HG03175 (cell line): ENCODE data around the gene RXFP1.

Experiments used
- ATAC-seq: cut with Tn5 transposase; IDR thresholded peaks from one replicate; pipeline ENCODE4 v1.9.1; 2021; ENCODE audit warnings: mild to moderate bottlenecking, moderate library complexity; ENCODE audit not compliant: unreplicated experiment

Gene RXFP1

DNA sequence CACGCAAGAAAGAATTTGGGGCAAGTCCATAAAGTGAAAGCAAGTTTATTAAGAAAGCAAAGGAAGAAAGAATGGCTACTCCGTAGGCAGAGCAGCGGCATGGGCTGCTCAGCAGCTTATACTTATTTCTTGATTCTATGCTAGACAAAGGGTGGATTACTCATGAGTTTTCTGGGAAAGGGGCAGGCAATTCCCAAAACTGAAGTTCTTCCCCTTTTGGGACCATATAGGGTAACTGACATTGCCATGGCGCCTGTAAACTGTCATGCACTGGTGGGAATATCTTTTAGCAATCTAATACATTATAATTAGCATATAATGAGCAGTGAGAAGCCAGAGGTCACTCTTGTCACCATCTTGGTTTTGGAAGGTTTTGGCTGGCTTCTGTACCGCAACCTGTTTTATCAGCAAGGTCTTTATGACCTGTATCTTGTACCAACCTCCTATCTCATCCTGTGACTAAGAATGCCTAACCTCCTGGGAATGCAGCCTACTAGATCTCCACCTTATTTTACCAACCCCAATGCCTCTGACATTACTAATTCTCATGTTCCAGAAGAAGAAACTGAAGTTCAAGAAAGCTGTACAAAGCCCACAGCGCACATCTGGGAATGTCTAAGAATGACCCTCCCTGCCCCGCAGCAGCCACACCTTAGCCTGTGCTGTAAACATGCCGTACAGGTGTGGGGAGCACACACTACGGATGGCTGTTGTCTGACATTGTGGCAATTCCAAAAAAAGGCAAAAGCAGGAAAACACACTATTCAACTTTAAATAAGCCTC is 18.6 kb downstream of the RXFP1 start:
- ATAC-seq = no peak

DNA sequence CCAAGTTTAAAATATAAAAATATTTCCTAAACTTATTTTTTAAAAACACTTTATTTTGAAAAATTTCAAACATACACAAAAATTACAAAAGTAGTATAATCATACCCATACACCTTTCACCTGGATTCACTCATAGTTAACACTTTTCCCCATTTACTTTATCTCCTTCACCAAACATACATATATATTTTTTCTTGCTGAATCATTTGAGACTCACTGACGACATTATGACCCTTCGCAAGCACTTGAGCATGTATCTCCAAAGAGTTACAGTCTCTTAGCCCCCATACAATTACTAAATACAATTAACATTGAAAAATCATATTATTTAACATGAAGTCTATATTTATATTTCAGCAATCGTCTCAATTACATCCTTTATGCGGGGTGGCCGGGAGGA is 19.8 kb downstream of the RXFP1 start:
- no peak for ATAC-seq

DNA sequence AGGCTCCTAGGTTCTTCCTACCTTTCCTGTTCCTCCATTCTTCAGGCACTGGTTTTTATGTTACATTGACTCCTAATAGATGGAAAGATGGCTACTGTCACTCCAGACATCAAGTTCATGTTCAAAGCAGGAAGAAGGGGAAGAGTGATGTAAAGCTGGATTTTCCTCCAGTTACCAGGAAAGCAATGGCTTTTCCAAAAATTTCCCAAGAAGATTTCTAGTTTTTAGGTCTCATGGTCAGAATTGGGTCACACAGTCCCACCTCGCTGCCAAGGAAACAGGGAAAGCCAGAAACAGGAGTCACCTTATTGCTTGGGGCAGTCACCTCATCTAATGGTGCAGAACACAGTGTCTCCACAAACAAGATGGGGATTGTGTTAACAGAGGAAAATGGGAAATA is 21.5 kb downstream of the RXFP1 start:
- ATAC-seq = no peak

DNA sequence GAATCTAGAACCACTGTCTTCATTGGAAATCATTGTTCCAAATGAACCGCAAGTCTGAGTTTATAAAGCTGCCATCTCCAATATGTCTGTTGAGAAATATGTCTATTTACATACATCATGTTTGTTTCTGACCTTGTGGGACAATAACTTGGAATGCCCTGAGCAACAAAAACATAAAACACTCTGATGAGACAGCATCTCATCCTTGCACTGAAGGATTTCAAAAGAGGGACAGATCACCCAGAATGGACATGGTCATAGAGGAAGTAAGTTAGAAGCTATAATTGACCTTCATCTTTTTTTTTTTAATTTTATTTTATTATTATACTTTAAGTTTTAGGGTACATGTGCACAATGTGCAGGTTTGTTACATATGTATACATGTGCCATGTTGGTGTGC is 22.5 kb downstream of the RXFP1 start:
- no peak for ATAC-seq

DNA sequence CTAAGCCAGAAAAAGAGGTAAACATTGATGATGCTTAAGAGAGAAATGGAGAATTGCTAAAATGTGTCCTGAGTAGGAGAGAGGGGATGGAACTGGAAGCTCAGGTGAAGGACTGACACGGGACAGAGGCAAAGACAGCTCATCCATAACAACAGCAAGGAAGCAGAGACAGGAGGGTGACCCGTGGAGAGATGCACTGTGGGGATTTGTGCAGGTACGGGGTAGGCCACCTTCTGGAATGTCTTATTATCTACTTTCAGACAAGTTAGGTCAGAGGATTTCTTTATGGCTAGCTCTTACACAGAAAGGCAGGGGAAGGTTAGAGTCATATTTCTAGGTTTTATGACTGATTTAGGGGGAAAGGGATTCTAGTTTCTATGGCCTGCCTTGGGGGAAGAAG is 31.7 kb downstream of the RXFP1 start:
- no peak for ATAC-seq

DNA sequence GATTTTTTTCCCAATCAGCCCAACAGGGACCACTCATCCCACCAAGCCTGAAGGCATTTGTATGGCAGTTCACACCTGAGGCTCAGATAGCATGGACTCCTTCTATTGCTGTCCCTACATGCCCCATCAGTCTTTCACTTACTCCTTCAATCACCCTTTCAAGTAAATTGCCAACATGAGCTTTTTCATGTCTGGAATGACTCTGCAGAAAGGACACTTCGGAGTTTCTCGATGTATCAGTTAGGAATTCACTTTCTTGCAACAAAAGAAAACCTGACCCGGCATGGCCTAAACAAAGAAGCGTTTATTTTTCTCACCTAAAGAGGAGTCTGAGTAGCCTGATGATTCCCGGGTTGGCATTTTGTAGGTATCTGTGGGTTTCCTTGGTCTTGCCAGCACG is 38.6 kb downstream of the RXFP1 start:
- no peak for ATAC-seq

DNA sequence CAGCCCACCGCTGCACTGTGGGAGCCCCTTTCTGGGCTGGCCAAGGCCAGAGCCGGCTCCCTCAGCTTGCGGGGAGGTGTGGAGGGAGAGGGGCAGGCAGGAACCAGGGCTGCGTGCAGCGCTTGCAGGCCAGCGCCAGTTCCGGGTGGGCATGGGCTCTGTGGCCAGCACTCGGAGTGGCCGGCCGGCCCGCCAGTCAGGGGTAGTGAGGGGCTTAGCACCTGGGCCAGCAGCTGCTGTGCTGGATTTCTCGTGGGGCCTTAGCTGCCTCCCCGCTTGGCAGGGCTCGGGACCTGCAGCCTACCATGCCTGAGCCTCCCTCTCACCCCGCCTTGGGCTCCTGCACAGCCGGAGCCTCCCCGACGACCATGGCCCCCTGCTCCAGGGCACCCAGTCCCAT is 45.2 kb downstream of the RXFP1 start:
- ATAC-seq = no peak

DNA sequence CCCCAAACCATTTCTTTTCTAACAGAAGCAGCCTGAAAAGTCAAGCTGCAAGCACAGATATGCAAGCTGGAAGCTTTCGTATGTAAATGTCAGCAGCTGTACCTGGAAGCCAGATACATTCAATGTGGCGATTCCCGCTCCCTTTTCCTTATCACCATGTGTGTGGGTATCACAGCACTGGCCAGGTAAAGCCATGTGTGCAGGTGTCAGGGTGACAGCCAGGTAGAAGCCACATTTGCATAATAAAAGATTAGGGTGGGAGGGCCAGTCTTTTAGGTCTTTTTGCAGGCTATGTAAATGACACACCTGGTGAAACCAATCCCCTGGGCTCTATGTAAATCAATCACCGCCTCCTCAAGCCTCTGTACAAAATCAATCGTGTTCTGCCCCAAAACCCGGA is 50.1 kb downstream of the RXFP1 start:
- no peak for ATAC-seq

DNA sequence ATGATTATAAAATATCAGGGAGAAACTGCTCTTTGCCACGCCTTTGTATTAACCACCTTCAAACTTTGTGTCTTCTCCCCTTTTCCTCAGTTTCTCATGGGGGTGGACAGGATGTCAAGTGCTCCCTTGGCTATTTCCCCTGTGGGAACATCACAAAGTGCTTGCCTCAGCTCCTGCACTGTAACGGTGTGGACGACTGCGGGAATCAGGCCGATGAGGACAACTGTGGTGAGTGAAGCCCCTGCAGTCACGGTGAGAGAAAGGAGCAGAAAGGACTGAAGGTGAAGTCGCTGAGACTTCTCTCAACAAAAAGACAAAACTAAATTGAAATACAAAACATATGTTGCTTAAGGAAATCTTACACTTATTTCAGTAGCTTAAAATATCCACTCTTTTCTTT is 50.9 kb downstream of the RXFP1 start:
- ATAC-seq = no peak

DNA sequence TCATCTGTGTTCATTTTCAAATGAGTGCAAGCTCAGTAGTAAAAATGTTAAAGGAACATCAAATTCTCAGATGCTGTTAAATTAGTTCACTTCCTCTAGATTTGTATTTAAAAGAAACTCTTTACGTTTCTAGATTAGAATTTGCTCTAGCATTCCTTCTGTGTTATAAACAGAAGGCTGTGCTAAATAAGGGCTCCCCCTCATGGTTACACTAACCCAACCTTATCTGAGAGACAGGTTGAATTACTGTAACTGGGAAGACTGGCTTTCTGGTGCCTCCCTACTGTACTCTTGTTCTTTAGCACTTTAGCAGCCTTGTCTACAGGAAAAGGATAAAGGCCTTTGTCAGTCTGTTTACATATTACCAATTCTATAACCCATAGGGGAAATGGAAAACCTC is 56.8 kb downstream of the RXFP1 start:
- no peak for ATAC-seq

DNA sequence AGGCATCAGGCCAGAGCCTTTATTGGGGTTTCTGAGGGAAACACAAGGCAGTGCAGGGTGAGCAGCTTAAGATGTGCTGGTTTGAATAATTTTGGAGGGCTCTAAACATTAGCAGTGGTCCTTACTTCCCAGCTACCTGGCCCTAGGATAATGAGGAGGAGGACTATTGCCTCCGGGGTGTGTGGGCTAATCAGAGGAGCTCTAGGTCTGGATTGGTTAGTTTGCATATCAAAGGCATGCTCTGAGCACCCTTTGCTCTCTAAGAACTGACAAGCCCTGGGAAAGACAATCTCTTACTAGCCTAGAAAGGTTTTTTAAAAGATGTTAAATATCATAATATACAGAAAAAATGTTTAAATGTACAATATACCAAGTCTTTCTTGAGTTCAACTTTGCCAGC is 58.4 kb downstream of the RXFP1 start:
- ATAC-seq = no peak

DNA sequence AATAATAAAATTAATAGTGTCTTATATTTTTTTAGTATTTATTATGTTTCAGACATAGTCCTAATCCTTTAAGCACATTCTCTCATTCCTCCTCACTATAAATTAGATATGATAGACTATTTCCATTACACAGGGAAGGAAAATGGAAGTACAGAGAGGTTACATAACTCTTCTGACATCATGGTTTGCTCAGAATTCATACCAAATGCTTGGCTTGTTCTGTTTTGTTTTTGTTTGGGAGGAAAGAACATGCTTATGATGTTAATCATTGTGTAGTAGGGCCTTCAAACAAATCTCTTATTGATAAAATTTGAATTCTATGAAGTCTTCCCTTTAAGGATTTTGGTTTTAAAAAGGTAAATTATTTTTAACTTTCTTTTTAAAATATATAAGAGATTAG is 59.5 kb downstream of the RXFP1 start:
- no peak for ATAC-seq

DNA sequence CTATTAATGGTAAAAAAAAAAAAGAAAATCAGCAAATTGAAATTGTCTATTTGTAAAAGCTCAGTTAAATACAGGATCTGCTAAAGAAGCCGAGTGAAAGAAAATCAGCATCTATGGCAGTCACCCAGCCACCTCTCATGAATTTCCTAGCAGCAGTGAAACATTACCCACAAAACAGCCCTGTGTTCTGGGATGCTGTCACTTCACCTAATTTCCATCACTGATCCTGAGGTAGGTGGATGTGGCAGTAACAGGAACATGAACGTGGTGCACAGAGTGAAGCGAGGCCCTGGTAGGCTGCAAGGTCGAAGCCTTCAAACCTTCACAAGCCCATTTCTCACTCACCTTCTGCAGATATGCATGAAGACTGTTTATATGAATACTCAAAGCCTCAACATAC is 65.2 kb downstream of the RXFP1 start:
- no peak for ATAC-seq

DNA sequence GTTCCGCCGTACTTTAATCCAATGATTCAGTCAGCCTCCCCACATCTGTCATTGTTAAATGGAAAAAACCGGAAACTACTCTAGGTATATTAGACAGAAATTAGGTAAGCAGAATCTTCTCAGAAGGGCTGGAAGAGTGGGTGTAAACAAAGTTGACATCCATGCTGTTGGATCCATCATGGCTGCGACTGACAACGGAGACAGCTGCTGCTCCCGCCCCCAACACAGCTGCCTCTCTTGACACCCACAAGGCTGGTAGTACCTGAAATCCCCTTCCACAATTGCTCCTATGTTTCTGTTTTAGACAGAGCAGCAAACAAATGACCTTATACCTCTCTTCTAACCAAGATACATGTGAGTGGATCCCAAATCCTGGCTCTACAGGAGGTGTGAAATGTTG is 66.6 kb downstream of the RXFP1 start:
- no peak for ATAC-seq

DNA sequence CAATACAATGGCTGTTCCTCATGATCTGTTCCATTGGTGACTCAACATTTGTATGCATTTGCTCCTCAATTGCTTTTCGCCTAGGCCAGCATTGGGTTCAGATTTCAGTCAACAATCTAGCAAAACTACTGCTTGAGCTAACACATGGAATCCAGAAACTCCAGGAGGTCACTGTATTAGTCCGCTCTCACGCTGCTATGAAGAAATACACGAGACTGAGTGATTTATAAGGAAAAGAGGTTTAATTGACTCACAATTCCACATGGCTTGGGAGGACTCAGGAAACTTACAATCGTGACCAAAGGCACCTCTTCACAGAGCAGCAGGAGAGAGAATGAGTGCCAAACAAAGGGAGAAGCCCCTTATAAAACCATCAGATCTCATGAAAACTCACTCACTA is 67.1 kb downstream of the RXFP1 start:
- ATAC-seq = no peak

DNA sequence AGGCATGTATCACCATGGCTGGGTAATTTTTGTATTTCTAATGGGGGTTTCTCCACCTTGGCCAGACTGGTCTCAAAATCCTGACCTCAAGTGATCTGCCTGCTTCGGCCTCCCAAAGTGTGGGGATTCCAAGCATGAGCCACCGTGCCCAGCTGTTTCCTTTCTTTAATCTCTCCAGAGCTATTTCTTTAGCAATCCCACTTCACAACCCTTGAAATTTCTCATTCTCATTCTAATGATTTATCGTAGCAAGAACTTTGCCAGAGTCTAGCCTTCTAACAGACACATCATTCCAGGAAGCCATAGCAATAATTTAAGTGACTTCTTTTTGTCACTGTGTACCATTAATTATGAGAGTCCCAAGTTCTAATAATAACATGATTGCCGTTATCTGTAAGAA is 68.6 kb downstream of the RXFP1 start:
- ATAC-seq = no peak

DNA sequence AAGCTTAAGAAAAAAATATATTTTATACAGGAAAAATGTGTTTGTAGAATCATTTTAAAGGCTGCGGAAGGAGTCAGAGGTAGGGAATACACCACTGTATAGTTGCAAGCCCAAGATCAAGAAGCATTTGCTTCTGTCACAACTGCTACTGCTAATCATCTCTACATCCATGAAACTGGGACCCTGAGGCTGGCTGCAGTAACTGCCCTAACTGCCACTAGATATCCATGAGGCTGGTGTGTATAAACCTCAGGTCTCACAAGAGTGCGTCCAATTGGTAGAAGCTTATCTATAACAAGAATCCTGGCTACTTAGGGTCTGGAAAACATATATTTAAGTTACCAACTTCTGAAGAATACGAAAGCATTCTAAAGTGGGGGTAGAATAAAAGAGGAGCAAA is 69.1 kb downstream of the RXFP1 start:
- ATAC-seq = no peak

DNA sequence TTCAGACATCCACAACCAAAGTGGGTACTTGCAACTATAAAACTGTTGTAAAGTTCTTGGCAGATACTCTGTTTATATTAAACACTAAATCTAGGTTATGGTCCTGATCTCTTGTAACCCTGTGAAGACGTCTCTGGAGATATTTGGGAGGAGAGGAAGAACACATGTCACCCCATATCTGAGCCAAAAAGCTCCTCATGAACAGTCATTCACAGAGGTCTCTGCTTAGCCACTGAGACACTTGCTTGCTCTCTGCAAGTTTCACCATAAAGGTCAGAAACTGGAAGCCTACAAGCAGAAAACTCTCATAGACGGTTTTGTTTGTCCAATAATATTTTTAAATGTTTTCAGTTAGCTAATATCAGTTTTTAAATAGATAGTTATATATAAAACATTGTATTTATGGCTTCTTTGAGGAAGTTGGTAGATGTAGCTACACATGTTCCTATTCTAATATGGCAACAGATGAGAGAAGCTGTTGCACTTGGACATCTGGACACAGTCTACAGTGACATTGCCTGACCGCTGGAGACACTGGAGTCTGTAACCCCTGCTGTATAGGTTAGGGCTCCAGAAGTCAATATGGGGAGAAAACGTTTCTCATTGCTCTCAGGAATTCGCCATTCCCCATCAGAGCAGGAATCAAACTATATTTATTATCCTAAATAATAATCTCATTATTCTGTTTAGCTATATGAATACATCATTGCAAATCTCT is 76.4 kb downstream of the RXFP1 start:
- ATAC-seq = no peak

DNA sequence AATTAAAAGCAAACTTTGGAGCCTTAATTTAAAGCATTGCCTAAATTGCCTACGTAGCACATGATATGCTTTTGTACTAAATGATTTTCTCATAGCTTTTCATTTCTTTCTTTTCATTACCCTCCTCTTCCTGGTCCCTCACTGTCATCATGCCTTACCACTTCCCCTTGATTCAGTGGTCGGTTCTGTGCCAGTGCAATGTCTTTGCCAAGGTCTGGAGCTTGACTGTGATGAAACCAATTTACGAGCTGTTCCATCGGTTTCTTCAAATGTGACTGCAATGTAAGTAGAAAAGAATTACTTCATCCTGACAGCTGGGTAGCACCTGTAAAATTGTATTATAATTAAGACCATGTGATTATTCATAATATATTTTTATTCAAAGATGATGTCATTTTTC is 77.5 kb downstream of the RXFP1 start:
- ATAC-seq = no peak

DNA sequence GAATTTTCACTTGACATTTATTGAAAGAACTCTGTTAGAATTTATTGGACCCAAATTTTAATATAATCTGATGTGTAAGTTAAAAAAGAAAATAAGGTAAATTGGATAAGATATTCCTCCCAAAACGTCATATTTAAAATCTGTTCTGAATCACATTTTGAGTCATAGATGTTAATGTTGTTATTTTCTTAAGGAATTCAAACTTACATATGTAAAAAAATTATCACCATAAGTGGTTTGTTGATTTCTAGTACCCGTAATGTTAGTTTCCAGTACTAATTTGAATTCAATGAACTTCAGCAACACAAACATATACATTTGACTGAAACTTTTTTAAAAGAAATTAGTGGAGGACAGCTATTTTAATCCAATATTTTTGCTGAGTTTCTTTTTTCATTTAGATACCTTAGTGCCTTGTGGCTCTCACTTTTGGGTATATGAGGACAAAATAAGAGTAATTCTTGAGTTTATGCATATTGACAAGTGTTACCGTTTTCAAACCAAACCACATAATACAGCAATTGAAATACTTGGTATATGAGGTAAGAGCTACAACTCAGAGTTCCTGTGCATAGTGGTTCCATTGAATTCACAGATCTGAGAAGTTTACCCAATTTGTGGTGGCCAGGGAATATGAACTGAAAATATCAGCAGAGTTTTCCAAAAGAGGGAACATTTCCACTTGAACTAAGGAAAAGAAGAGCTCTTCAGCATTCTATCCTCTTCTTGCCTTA is 78.2 kb downstream of the RXFP1 start:
- no peak for ATAC-seq

DNA sequence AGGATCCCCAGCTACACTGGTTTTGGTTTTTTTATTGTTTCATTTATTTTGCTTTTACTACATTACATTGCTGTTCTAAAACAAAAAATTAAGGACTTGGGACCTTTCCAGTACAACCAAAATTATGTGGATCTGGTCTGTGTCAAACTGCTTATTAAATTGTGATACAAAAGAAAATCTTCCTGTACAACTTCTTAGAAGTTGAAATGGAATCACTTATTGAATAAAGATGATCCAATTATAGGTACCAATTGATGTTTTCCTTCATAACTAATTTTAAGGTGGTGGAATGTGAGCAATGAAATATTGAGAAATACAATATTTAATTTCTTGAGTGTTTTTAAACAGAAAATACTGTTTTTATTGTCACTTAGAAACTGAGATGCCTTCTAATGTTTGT is 82.7 kb downstream of the RXFP1 start:
- ATAC-seq = no peak

DNA sequence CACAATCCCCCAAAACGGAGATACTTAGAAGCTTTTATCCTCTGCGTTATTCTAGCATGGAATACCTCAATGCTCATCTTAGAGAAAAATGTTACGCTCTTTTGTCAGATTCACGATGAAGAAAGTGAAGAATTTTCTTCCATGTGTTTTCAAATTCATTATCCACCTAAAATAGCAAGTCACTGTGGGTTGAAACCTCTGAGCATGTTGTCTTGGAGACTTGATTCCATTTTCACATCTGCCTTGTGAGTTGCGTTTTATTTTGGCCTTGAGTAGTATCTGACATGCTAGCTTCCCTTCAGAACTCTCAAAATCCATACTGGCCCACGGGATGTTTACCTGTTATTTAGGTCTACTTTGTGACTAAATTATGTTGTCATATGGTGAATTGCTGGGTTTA is 83.7 kb downstream of the RXFP1 start:
- ATAC-seq = no peak
